ENCODE data around the gene MYLK4. TPM values are rescaled to one million over a fixed set of nuclear protein-coding genes. Genes with fewer than 3 reads are reported as not detected.

The MYLK4 gene
- total and polyA plus RNA-seq, 2 of the 13 experiments (the other 11 are each of a cell fraction or from before 2014, with no cell fraction given): 0.26 to 0.29 TPM

DNA sequence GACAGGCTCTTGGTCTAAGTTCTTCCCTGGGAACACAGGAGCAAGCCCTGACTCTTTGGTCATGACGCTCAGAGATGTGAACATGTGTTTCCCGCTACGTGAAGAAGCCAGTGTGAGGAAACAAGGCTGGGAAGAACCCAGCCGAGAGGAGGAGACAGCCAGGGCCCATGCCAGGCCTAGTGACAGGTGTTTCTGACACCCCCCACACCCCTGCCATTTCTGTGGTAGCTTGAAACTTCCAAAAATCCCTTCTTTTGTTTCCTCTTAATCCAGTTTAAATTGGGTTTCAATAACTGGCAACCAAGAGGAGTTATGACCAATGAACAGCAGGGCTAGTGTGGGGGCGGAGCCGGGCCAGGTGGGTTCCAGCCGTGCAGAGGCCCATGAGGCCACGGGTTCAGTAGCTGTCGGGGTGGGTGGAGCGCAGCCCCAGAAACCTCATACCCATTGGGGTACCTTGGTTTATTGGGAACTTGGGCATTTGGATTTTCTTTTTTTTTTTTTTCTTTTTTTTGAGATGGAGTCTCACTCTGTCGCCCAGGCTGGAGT, 47.9 kb upstream of the MYLK4 start:
- no peak for DNase-seq (ENCODE audit: low spot score)
- Histone ChIP-seq H3K4me2 (ENCODE audit: low read depth, low read length) (no peak overlapping the region), H3K9ac (ENCODE audit: insufficient read depth, low read depth, low read length) (no peak overlapping the region), H3K4me3 (replicated peaks in 1 of 3; ENCODE audit: insufficient read depth in 1 of 3, low read depth in 2 of 3, low read length in 3 of 3) (no peak overlapping the region), H3K4me1 (ENCODE audit: insufficient read depth, low read length) (peaks cover 8% of the 10 kb centered on the region; the same call in 1 of the 2 replicates), H3K9me3 (ENCODE audit: low read length) (no peaks in the 10 kb centered on the region), H3K36me3 (replicated peaks in 1 of 2; ENCODE audit: control insufficient read depth in 1 of 2, insufficient read depth in 2 of 2, low read length in 2 of 2) (no peaks in the 10 kb centered on the region), H4K20me1 (ENCODE audit: insufficient read depth, low read length) (no peaks in the 10 kb centered on the region), H3K27ac (ENCODE audit: extremely low read length, insufficient read depth, low read length) (no peak overlapping the region), H3K79me2 (ENCODE audit: insufficient read depth, low read length) (no peaks in the 10 kb centered on the region), H3K27me3 (ENCODE audit: control insufficient read depth in 1 of 2, insufficient read depth in 2 of 2, low read length in 2 of 2) (no peaks in the 10 kb centered on the region), H2AFZ (ENCODE audit: low read length) (no peak overlapping the region)
- ATAC-seq: no peak
- intact Hi-C loops (cut with micrococcal nuclease; ENCODE audit: unreplicated experiment): no loop called here
- TF ChIP-seq ARNT (IDR thresholded peaks at IDR 0.05) (no peak), NR1H2 (CRISPR knock-in tag; IDR thresholded peaks at IDR 0.05; ENCODE audit: borderline replicate concordance, low read depth) (no peak), ZNF24 (IDR thresholded peaks at IDR 0.05) (no peak), TAF1 (CRISPR knock-in tag; IDR thresholded peaks at IDR 0.05) (no peak), NRL (CRISPR knock-in tag; IDR thresholded peaks at IDR 0.05; ENCODE audit: borderline replicate concordance) (no peak)
- no peak for FAIRE-seq
- CTCF ChIA-PET (ENCODE audit: low intra/inter-chr PET ratio, low total read pairs): no interaction called here
- no TSS peak for BruUV-seq (replicated peaks)
- 75% methylated on average over 11 of the region's 11 CpGs for whole genome bisulfite sequencing (ENCODE audit: low lambda C conversion rate)
- POLR2A ChIA-PET: interaction anchor here (0.9 to 1.0 kb wide), 2 partner anchors 41 to 43 kb away, joined by 3 to 5 read pairs; partner anchors contain the start of gene SERPINB1
- in situ Hi-C loops (cut with HindIII; ENCODE audit: extremely low pct_ligation_motif_present, low pct_unique_long_range_greater_than_20kb): loop anchor here (5.0 kb wide), 1 partner anchor 44 kb away; the partner anchor contains the start of gene SERPINB1

DNA sequence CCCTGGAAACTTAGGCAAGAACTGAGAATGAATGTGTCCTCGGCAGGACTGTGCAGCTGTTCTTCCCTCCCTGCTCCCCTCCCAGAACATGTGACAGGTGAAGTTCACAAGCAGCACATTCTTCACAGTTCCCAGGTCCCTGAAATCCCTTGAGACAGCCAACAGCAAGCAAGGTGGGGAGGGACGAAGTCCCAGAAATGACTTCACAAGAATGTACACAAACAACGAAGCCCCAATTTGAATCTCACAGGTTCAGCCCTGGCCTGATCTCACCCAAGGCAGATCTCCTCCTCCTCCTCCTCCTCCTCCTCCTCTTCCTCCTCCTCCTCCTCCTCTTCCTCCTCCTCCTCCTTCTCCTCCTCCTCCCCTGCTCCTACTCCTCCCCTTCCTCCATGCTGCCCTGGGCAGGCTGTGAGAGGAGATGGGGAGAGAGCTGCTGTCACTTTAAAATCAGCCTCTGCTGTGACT, 46.9 kb upstream of the MYLK4 start:
- ATAC-seq: no peak
- Histone ChIP-seq H4K20me1 (ENCODE audit: insufficient read depth, low read length) (no peaks in the 10 kb centered on the region), H3K4me2 (ENCODE audit: low read depth, low read length) (no peak overlapping the region), H3K27ac (ENCODE audit: extremely low read length, insufficient read depth, low read length) (no peak overlapping the region), H3K79me2 (ENCODE audit: insufficient read depth, low read length) (no peaks in the 10 kb centered on the region), H3K9me3 (ENCODE audit: low read length) (no peaks in the 10 kb centered on the region), H3K36me3 (replicated peaks in 1 of 2; ENCODE audit: control insufficient read depth in 1 of 2, insufficient read depth in 2 of 2, low read length in 2 of 2) (no peaks in the 10 kb centered on the region), H3K9ac (ENCODE audit: insufficient read depth, low read depth, low read length) (no peak overlapping the region), H3K4me1 (ENCODE audit: insufficient read depth, low read length) (0 out of 2 replicates have a peak, but pooled peaks cover 6% of the 10 kb centered on the region), H3K27me3 (ENCODE audit: control insufficient read depth in 1 of 2, insufficient read depth in 2 of 2, low read length in 2 of 2) (no peaks in the 10 kb centered on the region), H2AFZ (ENCODE audit: low read length) (no peak overlapping the region), H3K4me3 (replicated peaks in 1 of 3; ENCODE audit: insufficient read depth in 1 of 3, low read depth in 2 of 3, low read length in 3 of 3) (no peak overlapping the region)
- ChIA-PET POLR2A (interaction anchor here (1.0 to 1.6 kb wide), 2 partner anchors 42 to 44 kb away, joined by 5 to 8 read pairs; partner anchors contain the start of gene SERPINB1), CTCF (ENCODE audit: low intra/inter-chr PET ratio, low total read pairs) (no interaction called here)
- in situ Hi-C loops (cut with HindIII; ENCODE audit: extremely low pct_ligation_motif_present, low pct_unique_long_range_greater_than_20kb): loop anchor here (5.0 kb wide), 1 partner anchor 45 kb away; the partner anchor contains the start of gene SERPINB1
- BruUV-seq (replicated peaks): no TSS peak
- WGBS (ENCODE audit: low lambda C conversion rate): 45% methylated on average over 3 of the region's 3 CpGs
- no peak for DNase-seq (ENCODE audit: low spot score)
- TF ChIP-seq FOXJ3 (CRISPR knock-in tag; IDR thresholded peaks at IDR 0.05; ENCODE audit: borderline replicate concordance): no peak
- no peak for TF ChIP-seq ZNF354B (CRISPR knock-in tag; IDR thresholded peaks at IDR 0.05)
- no peak for TF ChIP-seq TEAD2 (CRISPR knock-in tag; IDR thresholded peaks at IDR 0.05)
- no peak for TF ChIP-seq BRCA1 (CRISPR knock-in tag; IDR thresholded peaks at IDR 0.05)
- peak; percentile 49 for TF ChIP-seq PCBP2 (optimal IDR thresholded peaks at IDR 0.05; ENCODE audit: low read depth, low read length, poor library complexity, severe bottlenecking)
- intact Hi-C loops (cut with micrococcal nuclease; ENCODE audit: unreplicated experiment): no loop called here
- FAIRE-seq: no peak

Measured in HepG2 (cell line).